Stimulated activated CD4-positive, alpha-beta T cell treated with anti-CD3 and anti-CD28 coated beads, Interleukin-2, amount 100 ng/mL, for 24 hours (primary cell): ENCODE results near the gene TTC39C.
A peak's percentile ranks its signal among the peaks of the same experiment; 100 is the strongest.

Source experiments
- DNase-seq, 2 donors: peaks; one replicate each; pipeline ENCODE4 v3.0.0-alpha.2; 2020

TTC39C gene

GRCh38 chr18:23992089-23992940 lies 22.2 kb upstream of the TTC39C start:
- peak in 1 of 2 donors; percentile 49 for DNase-seq

GRCh38 chr18:23992941-23993280 lies 21.6 kb upstream of the TTC39C start:
- no peak for DNase-seq

- no peak for DNase-seq
Observed at GRCh38 chr18:23994361-23994902, 20.1 kb upstream of the TTC39C start.

GRCh38 chr18:23995180-23995579 lies 19.4 kb upstream of the TTC39C start:
- DNase-seq = no peak

- no peak for DNase-seq
Observed at GRCh38 chr18:23998018-23998417, 16.5 kb upstream of the TTC39C start.

- no peak for DNase-seq
Observed at GRCh38 chr18:23998820-23999219, 15.7 kb upstream of the TTC39C start.

GRCh38 chr18:24000613-24001490 lies 13.7 kb upstream of the TTC39C start:
- DNase-seq = no peak

GRCh38 chr18:24002479-24002878 lies 12.1 kb upstream of the TTC39C start:
- DNase-seq = no peak

GRCh38 chr18:24003288-24003687 lies 11.3 kb upstream of the TTC39C start:
- no peak for DNase-seq

- DNase-seq = no peak
Observed at GRCh38 chr18:24003903-24004640, 10.5 kb upstream of the TTC39C start.

- DNase-seq = no peak
Observed at GRCh38 chr18:24006712-24007313, 7.7 kb upstream of the TTC39C start.

GRCh38 chr18:24009246-24009645 lies 5.3 kb upstream of the TTC39C start:
- DNase-seq = no peak

GRCh38 chr18:24009651-24010333 lies 4.8 kb upstream of the TTC39C start:
- DNase-seq = no peak

GRCh38 chr18:24010673-24011072 lies 3.9 kb upstream of the TTC39C start:
- DNase-seq = no peak

- DNase-seq = no peak
Observed at GRCh38 chr18:24011123-24011917, 3.2 kb upstream of the TTC39C start.

GRCh38 chr18:24013051-24013450 lies 1.5 kb upstream of the TTC39C start:
- no peak for DNase-seq

- peak; percentile 58 to 64 for DNase-seq
Observed at GRCh38 chr18:24014986-24015638, 558 bp downstream of the TTC39C start.

GRCh38 chr18:24015639-24016631 lies 1.4 kb downstream of the TTC39C start:
- no peak for DNase-seq

- DNase-seq = no peak
Observed at GRCh38 chr18:24016643-24017042, 2.1 kb downstream of the TTC39C start.
